ENCODE measurements around the gene RAB5B. TPM values are rescaled to one million over a fixed set of nuclear protein-coding genes. Genes with fewer than 3 reads are reported as not detected.
"Not testable (repeated sequence)": the region's sequence is repeated elsewhere in the genome, so short reads cannot be mapped to it uniquely, and the experiment has no call there.

The RAB5B gene
- total RNA-seq, 4 donors from 2014 or later, result 116 to 189 (median 138) TPM

GRCh38 chr12:56038022-56038655, 64.3 kb downstream of the RAB5B start:
- 54% methylated on average over 2 of the region's 2 CpGs for WGBS
- Histone ChIP-seq H3K4me3 (no peak overlapping the region), H3K27ac (replicated peaks in 1 of 4) (no peak overlapping the region), H3K9me3 (no peaks in the 10 kb centered on the region), H3K4me1 (peaks cover 13 to 17% (median 13%) of the 10 kb centered on the region in 4 donors), H3K36me3 (peaks cover 17 to 54% (median 39%) of the 10 kb centered on the region in 4 donors), H3K27me3 (no peaks in the 10 kb centered on the region)
- TF ChIP-seq EP300 (IDR thresholded peaks at IDR 0.05), result no peak
- TF ChIP-seq POLR2A (IDR thresholded peaks at IDR 0.05; ENCODE audit: low read depth), result no peak
- TF ChIP-seq CTCF (IDR thresholded peaks at IDR 0.05), result no peak
- no peak for TF ChIP-seq POLR2AphosphoS5 (IDR thresholded peaks at IDR 0.05)
- DNase-seq (ENCODE audit: extremely low spot score), result no peak
- intact Hi-C loops (cut with DNase I), result loop anchor here (10.0 kb wide), 1 partner anchor 293 kb away; the partner anchor contains the start of gene GDF11

DNA sequence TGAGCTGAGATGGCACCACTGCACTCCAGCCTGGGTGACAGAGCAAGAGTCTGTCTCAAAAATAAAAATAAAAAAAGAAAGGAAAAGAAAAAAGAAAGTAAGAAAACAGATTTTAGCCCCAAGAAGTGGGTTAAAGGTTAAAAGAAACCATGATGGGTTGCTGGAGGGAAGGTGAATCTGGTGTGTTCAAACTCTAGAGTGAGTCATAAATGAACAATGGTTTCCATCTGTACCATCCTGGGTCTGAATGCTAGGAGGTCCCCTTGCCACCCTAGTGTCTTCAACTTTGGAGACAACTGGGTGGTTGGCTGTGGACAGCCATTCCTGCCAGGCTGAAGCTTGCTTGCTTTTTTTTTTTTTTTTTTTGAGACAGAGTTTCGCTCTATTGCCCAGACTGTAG, 66.3 kb downstream of the RAB5B start:
- H3K27me3 ChIP-seq, result no peaks in the 10 kb centered on the region
- peaks cover 15 to 24% (median 20%) of the 10 kb centered on the region in 4 donors for H3K4me1 ChIP-seq
- no peak overlapping the region for H3K4me3 ChIP-seq
- peaks cover 19 to 54% (median 39%) of the 10 kb centered on the region in 4 donors for H3K36me3 ChIP-seq
- DNase-seq (ENCODE audit: extremely low spot score), result no peak
- 100% methylated on average over 1 of the region's 1 CpG for WGBS
- no peak overlapping the region for H3K27ac ChIP-seq (replicated peaks in 1 of 4)
- H3K9me3 ChIP-seq, result no peaks in the 10 kb centered on the region
- intact Hi-C loops (cut with DNase I), result loop anchor here (2.0 kb wide), 1 partner anchor 43 kb away; the partner anchor contains the start of gene SUOX
- no peak for TF ChIP-seq CTCF (IDR thresholded peaks at IDR 0.05)
- no peak for TF ChIP-seq POLR2A (IDR thresholded peaks at IDR 0.05; ENCODE audit: low read depth)
- no peak for TF ChIP-seq EP300 (IDR thresholded peaks at IDR 0.05)
- no peak for TF ChIP-seq POLR2AphosphoS5 (IDR thresholded peaks at IDR 0.05)

GRCh38 chr12:56040963-56041551, 67.2 kb downstream of the RAB5B start:
- no peaks in the 10 kb centered on the region for H3K9me3 ChIP-seq
- peaks cover 15 to 24% (median 20%) of the 10 kb centered on the region in 4 donors for H3K4me1 ChIP-seq
- H3K36me3 ChIP-seq, result peaks cover 22 to 54% (median 41%) of the 10 kb centered on the region in 4 donors
- no peak for DNase-seq (ENCODE audit: extremely low spot score)
- 59% methylated on average over 14 of the region's 14 CpGs for WGBS
- H3K27me3 ChIP-seq, result no peaks in the 10 kb centered on the region
- peak overlapping the region; percentile 69 to 87 (median 82) for H3K4me3 ChIP-seq
- peak overlapping the region; percentile 86 to 96 (median 89) for H3K27ac ChIP-seq (replicated peaks in 1 of 4)
- intact Hi-C loops (cut with DNase I), result loop anchor here (2.0 kb wide), 1 partner anchor 44 kb away; the partner anchor contains the start of gene SUOX
- no peak for TF ChIP-seq POLR2AphosphoS5 (IDR thresholded peaks at IDR 0.05)
- TF ChIP-seq POLR2A (IDR thresholded peaks at IDR 0.05; ENCODE audit: low read depth), result no peak
- TF ChIP-seq EP300 (IDR thresholded peaks at IDR 0.05), result no peak
- TF ChIP-seq CTCF (IDR thresholded peaks at IDR 0.05), result no peak

DNA sequence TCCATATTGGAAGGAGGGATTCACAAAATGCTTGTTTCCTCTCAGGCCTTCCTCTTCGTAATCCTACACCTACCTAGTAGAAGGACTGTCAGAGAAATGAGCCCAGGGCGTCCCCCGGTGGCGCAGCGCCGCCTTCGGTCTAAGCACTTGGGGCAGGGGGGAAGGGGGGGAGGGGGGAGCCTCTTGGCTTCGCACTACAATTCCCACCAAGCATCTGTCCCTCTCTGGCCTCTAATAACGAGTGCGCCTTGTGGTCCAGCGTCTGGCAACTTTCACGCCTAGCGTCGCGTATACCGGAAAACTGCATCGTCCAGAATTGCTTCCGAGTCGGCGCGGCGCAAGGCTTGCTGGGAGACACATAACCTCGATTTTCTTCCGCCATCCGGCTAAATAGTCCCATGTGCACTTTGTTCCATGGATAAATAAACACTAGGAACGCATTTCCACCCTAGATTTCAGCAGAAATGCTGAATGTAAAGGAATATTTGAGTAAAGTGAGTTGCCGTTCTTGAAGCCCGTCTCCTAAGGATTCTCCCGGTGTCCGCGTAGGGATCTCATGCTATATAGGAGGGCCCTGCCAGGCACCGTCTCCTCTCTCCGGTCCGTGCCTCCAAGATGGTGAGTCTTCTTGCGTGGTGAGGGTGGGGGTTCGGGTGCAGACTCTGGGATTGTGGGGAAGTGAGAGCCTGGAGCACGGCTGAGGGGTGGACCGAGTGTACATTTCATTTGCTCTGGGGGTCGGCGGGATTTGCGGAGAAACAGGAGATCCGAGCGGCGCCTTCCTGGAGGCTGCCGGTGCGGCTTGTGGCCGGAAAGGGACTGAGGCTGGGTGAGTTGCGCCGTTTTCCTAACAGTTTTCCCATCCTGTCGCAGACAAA, 67.9 kb downstream of the RAB5B start, which contains the start of gene RPS26:
RPS26 (plus strand) TSS at position 367 of the 878 bp plus-strand sequence; CDS start at position 616, 249 bp downstream.
- WGBS, result under 1% methylated on average over 45 of the region's 50 CpGs
- Histone ChIP-seq H3K4me3 (peak within 1 kb of the TSS; percentile 69 to 87 (median 82)), H3K9me3 (no peaks in the 10 kb centered on the region), H3K4me1 (peaks cover 15 to 24% (median 20%) of the 10 kb centered on the region in 4 donors), H3K27me3 (no peaks in the 10 kb centered on the region), H3K36me3 (peaks cover 22 to 47% (median 34%) of the 10 kb centered on the region in 4 donors), H3K27ac (replicated peaks in 1 of 4) (peak within 1 kb of the TSS; percentile 86 to 96 (median 89))
- intact Hi-C loops (cut with DNase I), result loop anchor here (2.0 kb wide), 1 partner anchor 45 kb away; the partner anchor contains the start of gene SUOX
- DNase-seq (ENCODE audit: extremely low spot score), result peak; percentile 99
- peak; percentile 13 to 55 (median 54) for TF ChIP-seq CTCF (IDR thresholded peaks at IDR 0.05)
- TF ChIP-seq POLR2AphosphoS5 (IDR thresholded peaks at IDR 0.05), result peak; percentile 96 to 98
- TF ChIP-seq POLR2A (IDR thresholded peaks at IDR 0.05; ENCODE audit: low read depth), result peak; percentile 93
- no peak for TF ChIP-seq EP300 (IDR thresholded peaks at IDR 0.05)

GRCh38 chr12:56042430-56042813, 68.5 kb downstream of the RAB5B start:
- intact Hi-C loops (cut with DNase I), result not testable (repeated sequence)

More at GRCh38 chr12:56042430-56042813, 68.5 kb downstream of the RAB5B start:
- not testable (repeated sequence) for H3K27me3 ChIP-seq; H3K9me3 ChIP-seq; DNase-seq (ENCODE audit: extremely low spot score)
- H3K4me1 ChIP-seq, result peaks cover 15 to 25% (median 23%) of the 10 kb centered on the region in 4 donors
- WGBS, result 1% methylated on average over 10 of the region's 20 CpGs
- H3K27ac ChIP-seq (replicated peaks in 1 of 4), result peak overlapping the region; percentile 86 to 96 (median 89)
- peaks cover 22 to 40% (median 31%) of the 10 kb centered on the region in 4 donors for H3K36me3 ChIP-seq
- peak overlapping the region; percentile 69 to 87 (median 82) for H3K4me3 ChIP-seq

Data from esophagus muscularis mucosa (tissue), 4 donors.